Stomach (tissue), 9 donors: ENCODE measurements around the gene LCLAT1. TPM values are rescaled to one million over a fixed set of nuclear protein-coding genes. Genes with fewer than 3 reads are reported as not detected.

Source experiments
- DNase-seq, 2 donors: peaks; one replicate each; pipeline versions ENCODE4 v3.0.0 to v3.0.0-alpha.2; 2013 to 2019
- H3K27ac ChIP-seq, 5 donors: fragments of 200-600 bp in 4 of 5; sonication (generic) in 4 of 5; one replicate each; pipeline ENCODE4 v1.5.1; 2013 to 2019; ENCODE audit warnings: mild to moderate bottlenecking in 1 of 5, moderate library complexity in 1 of 5
- H3K27me3 ChIP-seq, 3 donors: fragments of 200-600 bp; sonication (generic); one replicate each; pipeline ENCODE4 v1.5.1; 2017 to 2019; ENCODE audit warnings: mixed run types in 1 of 3
- H3K36me3 ChIP-seq, 4 donors: fragments of 200-600 bp; sonication (generic); 1 replicate in 3 of 4; 2 replicates in 1 of 4; pipeline ENCODE4 v1.5.1; 2016 to 2019
- H3K4me1 ChIP-seq, 4 donors: fragments of 200-600 bp; sonication (generic); one replicate each; pipeline ENCODE4 v1.5.1; 2016 to 2019
- H3K4me3 ChIP-seq, 4 donors: fragments of 200-600 bp; sonication (generic) in 3 of 4; one replicate each; pipeline ENCODE4 v1.5.1; 2016 to 2019; ENCODE audit warnings: mild to moderate bottlenecking in 1 of 4
- H3K9me3 ChIP-seq, 4 donors: fragments of 200-600 bp; sonication (generic); one replicate each; pipeline ENCODE4 v1.5.1; 2016 to 2019
- EP300 ChIP-seq: sonication (generic); formaldehyde crosslinking; IDR thresholded peaks from one replicate; pipeline ENCODE4 v1.6.1; 2017; ENCODE audit warnings: antibody characterized with exemption
- POLR2A ChIP-seq, 4 donors: fragments of 450-650 bp; IDR thresholded peaks; one replicate each; pipeline ENCODE4 v1.6.1; 2016; ENCODE audit warnings: antibody characterized with exemption in 4 of 4, control low read depth in 2 of 4, mild to moderate bottlenecking in 1 of 4, moderate library complexity in 1 of 4
- POLR2AphosphoS5 ChIP-seq, 3 donors: sonication (generic); formaldehyde crosslinking; IDR thresholded peaks; one replicate each; pipeline ENCODE4 v1.6.1; 2016; ENCODE audit warnings: antibody characterized with exemption in 3 of 3
- WGBS, 5 donors: extraction: QIAGEN DNeasy Blood & Tissue Kit in 3 of 5; methylation state at CpG; one replicate each; pipeline versions ENCODE4 v1.1.5 to v1.1.7; 2013 to 2018; 5-methylcytosine and 5-hydroxymethylcytosine counted together
- intact Hi-C: fragments of 100-400 bp; cut with DNase I; formaldehyde crosslinking; loops from one replicate; pipeline ENCODE4 v1.15.1; 2023; ENCODE audit warnings: low total_unique reads
- polyA plus RNA-seq, 3 donors: library from polyadenylated mRNA; stranded (reverse); fragments of 200-250 nt; gene quantifications; one replicate each; pipeline ENCODE4 v1.2.3, GENCODE V29; 2013
- total RNA-seq, 5 donors: library from RNA; depleted of rRNA; stranded (reverse); fragments of >200 nt; gene quantifications; one replicate each; pipeline versions ENCODE4 v1.1.0 to v1.2.3, GENCODE V29; 2014 to 2016
- TF ChIP-seq, protein P1 (sequence below), 7 experiments: fragments of 450-650 bp in 4 of 7; fragments of 200-600 bp in 3 of 7; sonication (generic) in 3 of 7; IDR thresholded peaks; one replicate each; pipeline ENCODE4 v1.5.1; 2016 to 2019; ENCODE audit warnings: antibody characterized with exemption in 7 of 7, control low read depth in 2 of 7, mild to moderate bottlenecking in 1 of 7
- donor health status: healthy with polysubstance abuse.
- donor health status: Bipolar disorder and iron deficiency.
- donor health status: healthy.

LCLAT1 gene
- total and polyA plus RNA-seq, 8 donors, result 0.76 to 51.3 (median 12.5) TPM

DNA sequence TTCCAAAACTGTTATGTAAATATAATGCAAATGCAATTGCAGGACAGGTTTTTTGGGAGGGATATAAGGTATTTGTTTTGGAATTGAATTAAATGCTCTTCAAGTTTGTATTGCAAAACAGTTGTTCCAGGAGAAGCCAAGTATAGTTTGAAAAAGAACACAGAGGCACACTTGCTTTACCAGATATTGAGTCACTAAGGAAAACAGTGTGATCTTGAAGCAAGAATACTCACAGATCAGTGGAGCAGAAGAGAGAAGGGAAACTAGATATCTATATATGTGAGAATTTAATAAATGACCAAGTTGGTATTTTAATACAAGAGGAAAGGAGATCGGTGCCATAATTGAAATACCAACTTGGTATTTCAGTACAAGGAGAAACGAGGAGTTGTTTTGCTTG is 181.3 kb downstream of the LCLAT1 start:
- H3K36me3 ChIP-seq, result no peaks in the 10 kb centered on the region
- TF ChIP-seq POLR2A (IDR thresholded peaks at IDR 0.05), result no peak
- TF ChIP-seq POLR2AphosphoS5 (IDR thresholded peaks at IDR 0.05), result no peak
- TF ChIP-seq EP300, result no peak
- TF ChIP-seq, protein P1, sequence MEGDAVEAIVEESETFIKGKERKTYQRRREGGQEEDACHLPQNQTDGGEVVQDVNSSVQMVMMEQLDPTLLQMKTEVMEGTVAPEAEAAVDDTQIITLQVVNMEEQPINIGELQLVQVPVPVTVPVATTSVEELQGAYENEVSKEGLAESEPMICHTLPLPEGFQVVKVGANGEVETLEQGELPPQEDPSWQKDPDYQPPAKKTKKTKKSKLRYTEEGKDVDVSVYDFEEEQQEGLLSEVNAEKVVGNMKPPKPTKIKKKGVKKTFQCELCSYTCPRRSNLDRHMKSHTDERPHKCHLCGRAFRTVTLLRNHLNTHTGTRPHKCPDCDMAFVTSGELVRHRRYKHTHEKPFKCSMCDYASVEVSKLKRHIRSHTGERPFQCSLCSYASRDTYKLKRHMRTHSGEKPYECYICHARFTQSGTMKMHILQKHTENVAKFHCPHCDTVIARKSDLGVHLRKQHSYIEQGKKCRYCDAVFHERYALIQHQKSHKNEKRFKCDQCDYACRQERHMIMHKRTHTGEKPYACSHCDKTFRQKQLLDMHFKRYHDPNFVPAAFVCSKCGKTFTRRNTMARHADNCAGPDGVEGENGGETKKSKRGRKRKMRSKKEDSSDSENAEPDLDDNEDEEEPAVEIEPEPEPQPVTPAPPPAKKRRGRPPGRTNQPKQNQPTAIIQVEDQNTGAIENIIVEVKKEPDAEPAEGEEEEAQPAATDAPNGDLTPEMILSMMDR (IDR thresholded peaks at IDR 0.05), result no peak
- WGBS, 5 donors, result 95 to 99% (median 96%) methylated on average over 2 of the region's 2 CpGs
- intact Hi-C loops, result no loop called here
- no peak for DNase-seq
- no peak overlapping the region for H3K27ac ChIP-seq
- no peaks in the 10 kb centered on the region for H3K9me3 ChIP-seq
- no peaks in the 10 kb centered on the region for H3K27me3 ChIP-seq
- H3K4me3 ChIP-seq, result no peak overlapping the region
- no peaks in the 10 kb centered on the region for H3K4me1 ChIP-seq

DNA sequence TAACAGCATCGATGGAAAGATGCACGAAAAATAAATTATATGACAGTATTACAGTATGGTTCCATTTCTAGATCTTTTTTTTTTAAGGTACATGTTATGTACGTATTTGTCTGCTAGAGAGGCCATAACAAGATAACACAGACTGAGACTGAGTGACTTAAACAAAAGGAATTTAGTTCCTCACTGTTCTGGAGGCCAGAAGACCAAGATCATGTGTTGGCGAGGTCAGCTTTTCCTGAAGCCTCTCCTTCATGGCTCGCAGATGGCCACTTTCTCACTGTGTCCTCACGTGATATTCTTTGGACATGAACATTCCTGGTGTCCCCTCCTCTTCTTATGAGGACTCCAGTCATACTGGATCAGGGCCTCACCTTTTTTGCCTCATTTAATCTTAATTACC is 182.8 kb downstream of the LCLAT1 start:
- no peaks in the 10 kb centered on the region for H3K4me1 ChIP-seq
- H3K27me3 ChIP-seq, result no peaks in the 10 kb centered on the region
- no peaks in the 10 kb centered on the region for H3K36me3 ChIP-seq
- intact Hi-C loops, result no loop called here
- H3K9me3 ChIP-seq, result no peaks in the 10 kb centered on the region
- no peak for DNase-seq
- no peak overlapping the region for H3K27ac ChIP-seq
- WGBS, 5 donors, result 92 to 98% (median 95%) methylated on average over 6 of the region's 6 CpGs
- TF ChIP-seq POLR2A (IDR thresholded peaks at IDR 0.05), result no peak
- no peak for TF ChIP-seq POLR2AphosphoS5 (IDR thresholded peaks at IDR 0.05)
- TF ChIP-seq, protein P1 (IDR thresholded peaks at IDR 0.05), result no peak
- no peak for TF ChIP-seq EP300
- H3K4me3 ChIP-seq, result no peak overlapping the region

DNA sequence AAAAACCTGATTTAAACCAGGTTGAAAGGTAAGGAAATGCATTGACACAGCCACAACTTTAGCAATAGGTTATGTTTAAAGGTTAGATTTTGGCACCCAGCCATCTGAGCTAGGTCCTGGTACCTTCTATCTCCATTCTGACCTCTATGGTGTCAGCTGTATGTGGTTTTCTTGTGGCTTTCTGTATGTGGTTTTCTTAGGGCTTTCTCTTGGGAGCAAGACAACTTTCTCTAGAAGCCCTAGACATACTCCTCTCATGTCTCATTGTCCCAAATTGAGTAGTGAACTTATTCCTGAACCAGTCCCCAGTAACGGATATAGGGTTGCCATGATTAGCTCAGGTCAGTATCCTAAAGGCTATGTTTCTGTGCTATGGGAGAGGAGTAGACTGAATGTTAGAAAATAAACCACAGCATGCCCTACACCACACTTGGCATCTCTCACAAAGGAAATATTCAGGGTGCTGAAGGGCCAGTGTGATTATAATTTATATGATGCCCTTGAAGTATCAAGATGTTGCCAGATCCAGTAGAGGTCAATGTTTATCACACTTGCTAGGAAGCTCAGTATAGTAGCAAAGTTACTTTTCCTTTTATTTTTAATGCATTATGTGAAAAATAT is 184.1 kb downstream of the LCLAT1 start:
- Histone ChIP-seq H3K27ac (no peak overlapping the region), H3K4me1 (no peaks in the 10 kb centered on the region), H3K9me3 (no peaks in the 10 kb centered on the region), H3K36me3 (no peaks in the 10 kb centered on the region), H3K27me3 (no peaks in the 10 kb centered on the region), H3K4me3 (no peak overlapping the region)
- WGBS, 5 donors, result 0 to 100% (median 41%) methylated on average over 1 of the region's 1 CpG
- peak in 1 of 2 donors; percentile 26 for DNase-seq
- intact Hi-C loops, result no loop called here
- TF ChIP-seq EP300, result no peak

DNA sequence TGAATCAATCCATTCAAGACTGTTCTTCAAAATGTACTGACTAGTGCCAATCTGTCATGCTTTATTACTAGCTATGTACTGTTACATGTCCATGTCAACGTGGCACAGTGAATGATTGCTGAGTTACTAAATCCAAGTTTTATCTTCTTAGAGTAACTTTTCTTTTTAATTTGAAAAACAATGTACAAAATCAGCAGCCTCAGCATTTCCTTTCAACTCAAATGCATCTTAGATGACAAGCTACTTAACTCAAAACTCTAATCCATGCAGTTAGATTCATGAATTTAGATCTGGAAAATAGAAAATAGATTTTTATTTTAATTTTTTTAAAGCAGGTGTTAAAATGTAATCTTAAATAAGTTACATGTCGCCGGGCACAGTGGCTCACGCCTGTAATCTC is 186.0 kb downstream of the LCLAT1 start:
- H3K36me3 ChIP-seq, result no peaks in the 10 kb centered on the region
- no peak overlapping the region for H3K4me3 ChIP-seq
- no peaks in the 10 kb centered on the region for H3K4me1 ChIP-seq
- WGBS, 5 donors, result 93 to 97% (median 97%) methylated on average over 4 of the region's 4 CpGs
- DNase-seq, result no peak
- TF ChIP-seq, protein P1 (IDR thresholded peaks at IDR 0.05), result no peak
- no peak for TF ChIP-seq POLR2A (IDR thresholded peaks at IDR 0.05)
- no peak for TF ChIP-seq EP300
- TF ChIP-seq POLR2AphosphoS5 (IDR thresholded peaks at IDR 0.05), result no peak
- no peak overlapping the region for H3K27ac ChIP-seq
- intact Hi-C loops, result no loop called here
- no peaks in the 10 kb centered on the region for H3K27me3 ChIP-seq
- no peaks in the 10 kb centered on the region for H3K9me3 ChIP-seq

DNA sequence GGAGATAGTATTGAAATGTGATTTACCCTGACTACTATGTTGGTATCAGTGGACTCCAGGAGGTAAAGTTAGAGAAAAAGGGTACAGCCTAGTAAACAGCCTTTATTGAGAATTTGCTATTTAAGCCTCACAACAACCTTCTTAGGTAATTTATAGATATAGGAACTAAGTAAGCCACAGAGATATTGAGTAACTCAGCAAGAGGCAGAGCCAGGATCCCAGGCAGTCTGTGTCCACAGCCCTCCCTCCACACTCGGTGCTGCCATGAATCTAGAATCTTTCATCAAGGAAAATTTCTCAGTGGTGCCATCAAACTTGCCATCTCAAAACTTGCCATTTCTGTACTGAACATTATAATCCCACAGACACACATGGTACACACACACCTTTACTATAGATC is 189.3 kb downstream of the LCLAT1 start:
- Histone ChIP-seq H3K4me1 (no peaks in the 10 kb centered on the region), H3K27me3 (no peaks in the 10 kb centered on the region), H3K4me3 (no peak overlapping the region), H3K9me3 (no peaks in the 10 kb centered on the region), H3K36me3 (peaks cover 0 to 16% (median 11%) of the 10 kb centered on the region in 4 donors), H3K27ac (no peak overlapping the region)
- TF ChIP-seq, protein P1 (IDR thresholded peaks at IDR 0.05), result no peak
- TF ChIP-seq POLR2AphosphoS5 (IDR thresholded peaks at IDR 0.05) (no peak), POLR2A (IDR thresholded peaks at IDR 0.05) (no peak), EP300 (no peak)
- intact Hi-C loops, result no loop called here
- 71 to 100% (median 84%) methylated on average over 1 of the region's 1 CpG for WGBS, 5 donors
- DNase-seq, result no peak
